ENCODE data around the gene CBFA2T2.
"Not testable (repeated sequence)": the region's sequence is repeated elsewhere in the genome, so short reads cannot be mapped to it uniquely, and the experiment has no call there.

CBFA2T2 gene

GRCh38 chr20:33689973-33690372, 200.1 kb downstream of the CBFA2T2 start:
- DNase-seq = peak in 29 of 56 donors; percentile 9 to 64 (median 41)

GRCh38 chr20:33693289-33693688, 203.4 kb downstream of the CBFA2T2 start:
- peak in 3 of 56 donors; percentile 39 to 57 (median 47) for DNase-seq

GRCh38 chr20:33693741-33694638, 204.1 kb downstream of the CBFA2T2 start:
- peak in 52 of 56 donors; percentile 21 to 89 (median 76) for DNase-seq

GRCh38 chr20:33694639-33695012, 204.7 kb downstream of the CBFA2T2 start:
- DNase-seq = peak in 8 of 56 donors; percentile 28 to 58 (median 44)

- no peak for DNase-seq
These were observed 206.6 kb downstream of the CBFA2T2 start for GRCh38 chr20:33696448-33696847.

- DNase-seq = peak in 40 of 56 donors; percentile 9 to 87 (median 54)
These were observed 207.2 kb downstream of the CBFA2T2 start for GRCh38 chr20:33697129-33697528.

- not testable (repeated sequence) for DNase-seq
These were observed 209.1 kb downstream of the CBFA2T2 start for GRCh38 chr20:33698966-33699365.

All from nucleus accumbens (tissue), 56 donors.